K562 (cell line): ENCODE data around the gene ATP23.

ENCODE experiments used
- TCFL5 ChIP-seq: fragments of 250-450 bp; sonication (Bioruptor Pico); conservative IDR thresholded peaks from 2 replicates; pipeline ENCODE4 v1.6.1; 2021; ENCODE audit warnings: mild to moderate bottlenecking, moderate library complexity, matching md5 sums
- ZNF3 ChIP-seq: fragments of 250-450 bp; sonication (Bioruptor Pico); IDR thresholded peaks from 2 replicates; pipeline ENCODE4 v1.5.0; 2021; ENCODE audit warnings: mild to moderate bottlenecking, moderate library complexity
- ZNF764 ChIP-seq: fragments of 250-450 bp; sonication (Bioruptor Pico); IDR thresholded peaks from 2 replicates; pipeline ENCODE4 v1.4.0; 2020; ENCODE audit warnings: low read depth, mild to moderate bottlenecking, moderate library complexity
- TF ChIP-seq, protein P1 (sequence below), 3 experiments: IDR thresholded peaks in 2 of 3; conservative IDR thresholded peaks in 1 of 3; 2 replicates each; pipeline ENCODE4 v1.5.1; 2011 to 2012; ENCODE audit warnings: low read length in 3 of 3, mild to moderate bottlenecking in 3 of 3, control low read depth in 2 of 3, improper control_type of control experiment in 1 of 3, inconsistent platforms in 1 of 3, low read depth in 1 of 3, mixed read lengths in 1 of 3, moderate library complexity in 1 of 3; ENCODE audit not compliant: insufficient read depth in 2 of 3

DNA sequence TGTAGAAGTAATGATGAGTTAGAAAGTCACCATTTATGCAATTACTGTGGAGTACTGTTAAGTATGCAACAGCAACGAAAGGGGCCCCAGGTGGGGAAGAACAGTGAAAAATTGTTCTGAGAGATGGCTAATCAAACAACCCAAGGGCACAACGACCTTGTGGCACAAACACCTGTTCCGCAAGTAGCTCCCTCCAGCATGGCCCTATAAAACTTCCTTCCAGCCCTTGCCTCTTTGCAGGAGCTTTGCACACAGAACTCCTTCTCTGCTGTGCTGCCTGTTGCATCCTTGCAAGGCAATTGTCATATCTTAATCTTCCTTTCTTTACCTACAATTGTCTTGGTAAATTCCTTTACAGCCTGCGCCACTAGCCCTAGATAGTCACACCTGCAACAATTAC lies 23.2 kb upstream of the ATP23 start:
- TF ChIP-seq ZNF3 (CRISPR knock-in tag) (no peak), TCFL5 (CRISPR knock-in tag) (no peak), ZNF764 (CRISPR knock-in tag) (no peak)
- TF ChIP-seq, protein P1, sequence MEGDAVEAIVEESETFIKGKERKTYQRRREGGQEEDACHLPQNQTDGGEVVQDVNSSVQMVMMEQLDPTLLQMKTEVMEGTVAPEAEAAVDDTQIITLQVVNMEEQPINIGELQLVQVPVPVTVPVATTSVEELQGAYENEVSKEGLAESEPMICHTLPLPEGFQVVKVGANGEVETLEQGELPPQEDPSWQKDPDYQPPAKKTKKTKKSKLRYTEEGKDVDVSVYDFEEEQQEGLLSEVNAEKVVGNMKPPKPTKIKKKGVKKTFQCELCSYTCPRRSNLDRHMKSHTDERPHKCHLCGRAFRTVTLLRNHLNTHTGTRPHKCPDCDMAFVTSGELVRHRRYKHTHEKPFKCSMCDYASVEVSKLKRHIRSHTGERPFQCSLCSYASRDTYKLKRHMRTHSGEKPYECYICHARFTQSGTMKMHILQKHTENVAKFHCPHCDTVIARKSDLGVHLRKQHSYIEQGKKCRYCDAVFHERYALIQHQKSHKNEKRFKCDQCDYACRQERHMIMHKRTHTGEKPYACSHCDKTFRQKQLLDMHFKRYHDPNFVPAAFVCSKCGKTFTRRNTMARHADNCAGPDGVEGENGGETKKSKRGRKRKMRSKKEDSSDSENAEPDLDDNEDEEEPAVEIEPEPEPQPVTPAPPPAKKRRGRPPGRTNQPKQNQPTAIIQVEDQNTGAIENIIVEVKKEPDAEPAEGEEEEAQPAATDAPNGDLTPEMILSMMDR (IDR thresholded peaks at IDR 0.05 in 2 of 3, conservative IDR thresholded peaks at IDR 0.05 in 1 of 3; ENCODE audit: insufficient read depth in 2 of 3, low read depth in 1 of 3, low read length in 3 of 3) = no peak
